C4-2B (cell line): Measurements from ENCODE around the gene STK26.

ENCODE experiments used
- ZFX ChIP-seq: fragments of 450-650 bp; IDR thresholded peaks from 2 replicates; pipeline ENCODE4 v1.6.1; 2017
- TF ChIP-seq, protein P1 (sequence below): fragments of 450-650 bp; conservative IDR thresholded peaks from 2 replicates; pipeline ENCODE4 v1.5.1; 2017; ENCODE audit warnings: mild to moderate bottlenecking

DNA sequence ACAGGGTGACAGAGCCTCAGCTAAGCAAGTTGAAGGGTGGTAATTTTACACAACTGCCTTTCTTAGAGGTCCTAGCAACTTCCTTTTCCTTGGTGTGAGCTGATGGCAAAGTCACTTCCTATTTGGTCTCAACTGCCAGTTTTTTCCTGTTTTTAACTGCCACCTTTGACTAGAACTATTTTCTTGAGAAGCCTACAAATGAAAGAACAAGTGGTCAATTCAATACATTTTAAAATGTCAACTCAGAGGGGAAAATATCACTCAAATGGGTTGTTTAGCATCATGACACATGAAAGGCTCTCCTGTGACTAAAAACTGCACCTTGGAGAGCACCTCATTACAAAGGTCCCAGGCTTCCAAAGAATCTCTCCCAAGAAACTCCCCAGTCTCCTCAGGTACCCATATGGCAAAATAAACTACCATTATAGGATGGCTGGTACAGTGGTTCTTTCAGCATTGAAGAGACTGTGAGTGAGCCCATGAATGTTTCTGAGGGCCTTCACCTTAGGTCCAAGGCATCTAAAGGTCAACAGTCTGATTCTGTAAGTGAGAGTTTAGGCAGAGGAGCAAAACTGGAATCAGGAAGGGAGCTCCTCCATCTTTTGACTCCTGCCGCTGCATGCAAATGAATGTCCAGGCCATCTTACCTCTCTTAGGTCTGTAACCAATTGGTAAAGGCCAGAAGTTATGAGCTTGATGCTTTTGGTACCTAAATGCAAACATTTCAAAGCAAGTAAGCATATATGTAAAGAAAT is 5.5 kb upstream of the STK26 start:
- TF ChIP-seq, protein P1, sequence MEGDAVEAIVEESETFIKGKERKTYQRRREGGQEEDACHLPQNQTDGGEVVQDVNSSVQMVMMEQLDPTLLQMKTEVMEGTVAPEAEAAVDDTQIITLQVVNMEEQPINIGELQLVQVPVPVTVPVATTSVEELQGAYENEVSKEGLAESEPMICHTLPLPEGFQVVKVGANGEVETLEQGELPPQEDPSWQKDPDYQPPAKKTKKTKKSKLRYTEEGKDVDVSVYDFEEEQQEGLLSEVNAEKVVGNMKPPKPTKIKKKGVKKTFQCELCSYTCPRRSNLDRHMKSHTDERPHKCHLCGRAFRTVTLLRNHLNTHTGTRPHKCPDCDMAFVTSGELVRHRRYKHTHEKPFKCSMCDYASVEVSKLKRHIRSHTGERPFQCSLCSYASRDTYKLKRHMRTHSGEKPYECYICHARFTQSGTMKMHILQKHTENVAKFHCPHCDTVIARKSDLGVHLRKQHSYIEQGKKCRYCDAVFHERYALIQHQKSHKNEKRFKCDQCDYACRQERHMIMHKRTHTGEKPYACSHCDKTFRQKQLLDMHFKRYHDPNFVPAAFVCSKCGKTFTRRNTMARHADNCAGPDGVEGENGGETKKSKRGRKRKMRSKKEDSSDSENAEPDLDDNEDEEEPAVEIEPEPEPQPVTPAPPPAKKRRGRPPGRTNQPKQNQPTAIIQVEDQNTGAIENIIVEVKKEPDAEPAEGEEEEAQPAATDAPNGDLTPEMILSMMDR, result no peak
- TF ChIP-seq ZFX, result no peak
